SK-N-SH treated with all-trans-retinoic acid at 6 μM for 48 hours (cell line): ENCODE data around the gene SORD.
"Not testable (repeated sequence)": the region's sequence is repeated elsewhere in the genome, so short reads cannot be mapped to it uniquely, and the experiment has no call there.

Experiments
- ATAC-seq: fragments of 200-7000 bp; cut with Tn5 transposase; 3 replicates; pipeline ENCODE4 v1.9.1; 2020; ENCODE audit warnings: mild to moderate bottlenecking, moderate library complexity
- ARNTL ChIP-seq: fragments of 450-650 bp; formaldehyde crosslinking; IDR thresholded peaks from 2 replicates; pipeline ENCODE4 v1.5.0; 2020; ENCODE audit warnings: low read depth, mild to moderate bottlenecking, moderate library complexity, borderline replicate concordance
- BACH2 ChIP-seq: fragments of 250-450 bp; sonication (Bioruptor Pico); IDR thresholded peaks from 2 replicates; pipeline ENCODE4 v1.9.0; 2021; ENCODE audit warnings: mild to moderate bottlenecking, borderline replicate concordance
- CSDC2 ChIP-seq: fragments of 250-450 bp; sonication (Bioruptor Pico); IDR thresholded peaks from 2 replicates; pipeline ENCODE4 v1.5.0; 2020; ENCODE audit warnings: mild to moderate bottlenecking, moderate library complexity
- CSRNP3 ChIP-seq: fragments of 250-450 bp; sonication (Bioruptor Pico); IDR thresholded peaks from 2 replicates; pipeline ENCODE4 v1.5.1; 2021; ENCODE audit warnings: mild to moderate bottlenecking, moderate library complexity
- ESRRG ChIP-seq: fragments of 250-450 bp; sonication (Bioruptor Pico); IDR thresholded peaks from 2 replicates; pipeline ENCODE4 v1.6.1; 2021; ENCODE audit warnings: mild to moderate bottlenecking
- GLIS3 ChIP-seq: fragments of 250-450 bp; sonication (Bioruptor Pico); IDR thresholded peaks from 2 replicates; pipeline ENCODE4 v1.5.0; 2020; ENCODE audit warnings: mild to moderate bottlenecking, moderate library complexity
- OSR1 ChIP-seq: fragments of 250-450 bp; sonication (Bioruptor Pico); IDR thresholded peaks from 2 replicates; pipeline ENCODE4 v1.8.0; 2022; ENCODE audit warnings: moderate library complexity, mild to moderate bottlenecking, inconsistent platforms
- POU6F1 ChIP-seq: fragments of 250-450 bp; sonication (Bioruptor Pico); IDR thresholded peaks from 2 replicates; pipeline ENCODE4 v1.8.0; 2021; ENCODE audit warnings: low read depth, mild to moderate bottlenecking, moderate library complexity, borderline replicate concordance
- PPARA ChIP-seq: fragments of 250-450 bp; sonication (Bioruptor Pico); IDR thresholded peaks from 2 replicates; pipeline ENCODE4 v1.5.0; 2020; ENCODE audit warnings: mild to moderate bottlenecking, borderline replicate concordance
- RARB ChIP-seq: fragments of 250-450 bp; sonication (Bioruptor Pico); IDR thresholded peaks from 2 replicates; pipeline ENCODE4 v1.8.0; 2021; ENCODE audit warnings: mild to moderate bottlenecking, moderate library complexity
- SNAI2 ChIP-seq: fragments of 250-450 bp; sonication (Bioruptor Pico); IDR thresholded peaks from 2 replicates; pipeline ENCODE4 v1.5.0; 2020; ENCODE audit warnings: mild to moderate bottlenecking, moderate library complexity
- TCF4 ChIP-seq: fragments of 250-450 bp; sonication (Bioruptor Pico); IDR thresholded peaks from 2 replicates; pipeline ENCODE4 v1.8.0; 2021; ENCODE audit warnings: mild to moderate bottlenecking, moderate library complexity, borderline replicate concordance
- TSHZ2 ChIP-seq: fragments of 250-450 bp; sonication (Bioruptor Pico); IDR thresholded peaks from 2 replicates; pipeline ENCODE4 v1.5.0; 2020; ENCODE audit warnings: mild to moderate bottlenecking, moderate library complexity
- ZC3H10 ChIP-seq: fragments of 250-450 bp; sonication (Bioruptor Pico); IDR thresholded peaks from 2 replicates; pipeline ENCODE4 v1.5.1; 2021; ENCODE audit warnings: mild to moderate bottlenecking, moderate library complexity
- ZFP3 ChIP-seq: fragments of 250-450 bp; sonication (Bioruptor Pico); IDR thresholded peaks from 2 replicates; pipeline ENCODE4 v1.5.0; 2020; ENCODE audit warnings: mild to moderate bottlenecking, moderate library complexity
- ZNF565 ChIP-seq: fragments of 450-650 bp; formaldehyde crosslinking; conservative IDR thresholded peaks from 2 replicates; pipeline ENCODE4 v1.5.0; 2020; ENCODE audit warnings: low read depth, mild to moderate bottlenecking, moderate library complexity
- ZNF70 ChIP-seq: fragments of 450-650 bp; formaldehyde crosslinking; IDR thresholded peaks from 2 replicates; pipeline ENCODE4 v1.5.0; 2020; ENCODE audit warnings: mild to moderate bottlenecking, moderate library complexity
- ZNF8 ChIP-seq: fragments of 450-650 bp; formaldehyde crosslinking; IDR thresholded peaks from 2 replicates; pipeline ENCODE4 v1.5.0; 2020; ENCODE audit warnings: mild to moderate bottlenecking, moderate library complexity

Gene SORD

GRCh38 chr15:45037936-45038335, 14.9 kb downstream of the SORD start:
- ATAC-seq, result no peak
- TF ChIP-seq BACH2 (CRISPR knock-in tag), result no peak
- TF ChIP-seq ARNTL (CRISPR knock-in tag), result no peak
- no peak for TF ChIP-seq ZNF8
- no peak for TF ChIP-seq POU6F1
- no peak for TF ChIP-seq ZNF565 (CRISPR knock-in tag)
- TF ChIP-seq ZFP3 (CRISPR knock-in tag), result no peak
- TF ChIP-seq OSR1 (CRISPR knock-in tag), result no peak
- TF ChIP-seq TSHZ2 (CRISPR knock-in tag), result no peak
- no peak for TF ChIP-seq CSRNP3
- TF ChIP-seq GLIS3, result no peak
- TF ChIP-seq ESRRG (CRISPR knock-in tag), result no peak
- no peak for TF ChIP-seq PPARA
- no peak for TF ChIP-seq RARB

GRCh38 chr15:45040396-45040795, 17.4 kb downstream of the SORD start:
- not testable (repeated sequence) for ATAC-seq

GRCh38 chr15:45041538-45041937, 18.5 kb downstream of the SORD start:
- not testable (repeated sequence) for ATAC-seq

GRCh38 chr15:45042859-45043258, 19.9 kb downstream of the SORD start:
- ATAC-seq, result not testable (repeated sequence)

- ATAC-seq, result not testable (repeated sequence)
These were observed 21.3 kb downstream of the SORD start for GRCh38 chr15:45044270-45044669.

GRCh38 chr15:45048449-45048793, 25.4 kb downstream of the SORD start:
- ATAC-seq, result not testable (repeated sequence)

- ATAC-seq, result no peak
- TF ChIP-seq SNAI2 (CRISPR knock-in tag) (no peak), CSDC2 (CRISPR knock-in tag) (no peak), GLIS3 (no peak), ARNTL (CRISPR knock-in tag) (no peak), PPARA (no peak), ZNF565 (CRISPR knock-in tag) (no peak)
These were observed 26.0 kb downstream of the SORD start for GRCh38 chr15:45048794-45049631.

GRCh38 chr15:45050587-45050986, 27.6 kb downstream of the SORD start:
- ATAC-seq, result no peak
- TF ChIP-seq RARB (no peak), ZNF8 (no peak), ZFP3 (CRISPR knock-in tag) (no peak), CSRNP3 (no peak), TCF4 (no peak), ZNF70 (CRISPR knock-in tag) (no peak), TSHZ2 (CRISPR knock-in tag) (no peak), ZC3H10 (no peak)
